Stimulated activated CD4-positive, alpha-beta T cell treated with anti-CD3 and anti-CD28 coated beads, Interleukin-4, amount 100 ng/mL, for 48 hours (primary cell): ENCODE data around the gene CCDC34.

ENCODE experiments used
- DNase-seq, 2 donors: peaks; one replicate each; pipeline ENCODE4 v3.0.0-alpha.2; 2020; ENCODE audit warnings: low read depth in 2 of 2

The CCDC34 gene

DNA sequence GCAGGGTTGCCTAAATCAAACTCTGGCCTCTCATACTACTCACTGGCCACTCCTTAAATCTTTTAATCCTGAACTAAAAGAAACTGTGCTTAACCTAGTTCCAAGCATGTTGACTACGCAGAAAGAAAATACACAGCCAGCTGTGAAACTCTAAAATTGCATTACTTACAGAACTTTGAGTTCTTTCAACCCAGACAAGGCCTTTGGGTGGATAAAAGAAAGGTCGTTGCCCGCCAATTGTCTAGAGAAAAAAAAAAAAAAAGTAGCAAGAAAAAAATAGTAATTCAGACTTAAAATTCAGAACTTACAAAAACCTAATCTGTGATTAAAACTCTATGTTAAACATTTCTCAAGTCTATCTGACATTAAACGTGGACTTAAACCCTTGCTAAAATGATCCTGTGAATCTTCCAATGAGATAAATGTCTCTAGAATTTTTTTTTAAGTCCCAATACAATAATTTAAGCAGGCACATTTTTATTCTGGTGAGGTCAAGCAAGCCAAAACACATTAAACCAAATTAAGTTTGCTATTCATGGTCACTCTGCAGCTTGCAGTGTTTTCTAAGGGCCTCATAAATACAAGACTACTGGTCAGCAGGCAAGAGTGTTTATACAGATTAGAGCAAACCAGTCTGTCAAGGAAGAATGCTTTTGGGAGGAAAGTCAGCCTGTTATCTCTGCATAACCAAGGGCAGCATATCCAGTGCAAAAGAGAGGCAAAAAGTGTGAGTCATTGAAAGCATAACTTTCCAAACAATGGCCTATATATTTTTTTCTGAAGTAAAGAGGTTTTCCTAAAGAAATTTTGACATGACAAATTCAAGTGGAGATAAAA lies 29.5 kb upstream of the CCDC34 start:
- no peak for DNase-seq

- no peak for DNase-seq
Measured at GRCh38 chr11:27391331-27392015, 28.5 kb upstream of the CCDC34 start.

GRCh38 chr11:27390318-27391295 lies 27.6 kb upstream of the CCDC34 start:
- no peak for DNase-seq

DNA sequence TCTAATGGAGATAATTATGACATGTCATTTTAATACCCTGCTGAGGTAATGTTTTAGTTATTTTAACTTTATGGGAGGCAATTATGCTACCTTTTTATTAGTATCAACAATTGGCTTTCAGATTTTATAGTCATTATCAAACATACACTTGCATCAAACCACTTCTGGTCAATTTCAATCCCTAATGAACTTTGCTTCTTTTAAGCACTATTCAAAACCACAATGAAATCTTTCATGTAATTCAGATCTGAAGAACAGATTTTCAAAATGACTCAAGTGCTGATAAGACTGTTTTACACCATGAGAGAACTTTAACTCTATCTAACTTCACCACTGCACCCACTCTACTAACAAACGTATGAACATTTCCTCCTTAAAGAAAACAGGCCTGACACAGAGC lies 25.9 kb upstream of the CCDC34 start:
- no peak for DNase-seq

- no peak for DNase-seq
Measured at GRCh38 chr11:27388001-27388400, 25.0 kb upstream of the CCDC34 start.

DNA sequence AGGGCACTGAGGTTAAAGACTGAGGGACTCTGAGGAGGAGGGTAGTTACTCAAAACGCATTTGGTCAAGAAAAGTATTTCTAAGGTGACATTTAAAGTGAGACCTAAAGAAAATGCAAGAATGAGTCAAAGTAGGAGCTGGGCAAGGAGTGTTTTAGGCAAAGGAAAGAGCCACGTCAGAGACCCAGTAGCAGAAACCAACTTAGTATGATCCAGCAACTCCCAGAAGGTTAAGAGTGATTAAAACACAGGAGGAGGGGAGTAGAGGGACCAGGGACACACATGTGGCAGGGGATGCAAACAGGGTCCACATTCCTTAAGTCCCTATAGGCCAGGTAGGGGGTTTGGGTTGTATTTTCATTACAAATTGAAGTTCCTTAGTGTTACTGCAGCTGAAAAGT lies 24.3 kb upstream of the CCDC34 start:
- no peak for DNase-seq

- no peak for DNase-seq
Measured at GRCh38 chr11:27386181-27386845, 23.3 kb upstream of the CCDC34 start.

DNA sequence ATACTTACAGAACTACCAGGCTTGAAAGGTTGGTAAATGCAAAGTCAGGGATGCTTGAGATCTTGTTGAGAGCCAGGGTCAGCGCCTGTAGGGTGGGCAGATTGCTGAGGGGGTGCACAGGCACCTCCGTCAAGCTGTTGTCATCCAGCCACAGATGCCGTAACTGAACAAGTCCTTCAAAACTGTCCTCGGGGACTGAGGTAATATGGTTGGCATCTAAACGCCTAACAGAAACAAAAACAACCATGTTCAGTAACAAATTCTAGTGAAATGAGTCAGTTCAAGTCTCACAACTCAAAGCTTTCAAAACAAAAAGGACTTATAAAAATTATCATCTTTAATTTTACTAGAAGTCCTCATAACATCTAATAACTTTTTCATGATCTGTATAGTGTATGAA lies 22.2 kb upstream of the CCDC34 start:
- no peak for DNase-seq

- DNase-seq = no peak
Measured at GRCh38 chr11:27384227-27384626, 21.2 kb upstream of the CCDC34 start.

DNA sequence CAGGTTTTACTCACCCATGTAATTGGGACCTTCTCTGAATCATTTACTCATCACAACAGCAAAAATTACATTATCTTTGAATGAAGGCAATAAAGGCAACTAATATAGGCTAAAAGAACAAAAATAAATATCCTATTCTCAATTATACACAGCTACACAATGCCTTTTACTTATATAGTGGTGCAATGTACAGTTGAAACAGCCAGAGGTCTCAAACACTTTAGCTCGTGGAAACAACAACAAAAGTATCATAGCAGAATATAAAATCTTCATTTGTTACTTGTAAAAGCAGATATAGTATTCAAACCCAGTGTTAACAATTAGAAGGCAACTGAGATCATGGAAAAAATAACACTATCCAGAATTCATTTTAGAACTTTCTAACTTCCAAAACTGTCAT lies 20.6 kb upstream of the CCDC34 start:
- no peak for DNase-seq

DNA sequence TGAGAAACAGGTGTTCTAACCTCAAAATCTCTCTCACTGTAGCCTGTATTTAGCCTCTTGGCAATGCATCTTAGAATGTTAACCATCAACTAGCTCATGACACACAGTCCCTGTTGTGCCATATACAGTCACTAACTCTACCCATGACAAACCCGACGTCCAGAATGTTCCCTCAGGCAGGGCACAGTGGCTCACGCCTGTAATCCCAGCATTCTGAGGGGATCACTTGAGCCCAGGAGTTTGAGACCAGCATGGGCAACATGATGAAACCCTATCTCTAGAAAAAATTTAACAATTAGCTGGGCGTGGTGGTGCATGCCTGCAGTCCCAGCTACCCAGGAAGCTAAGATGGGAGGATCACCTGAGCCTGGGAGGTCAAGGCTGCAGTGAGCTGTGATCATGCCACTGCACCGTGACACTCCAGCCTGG lies 18.2 kb upstream of the CCDC34 start:
- DNase-seq = no peak

- no peak for DNase-seq
Measured at GRCh38 chr11:27380771-27381170, 17.8 kb upstream of the CCDC34 start.

DNA sequence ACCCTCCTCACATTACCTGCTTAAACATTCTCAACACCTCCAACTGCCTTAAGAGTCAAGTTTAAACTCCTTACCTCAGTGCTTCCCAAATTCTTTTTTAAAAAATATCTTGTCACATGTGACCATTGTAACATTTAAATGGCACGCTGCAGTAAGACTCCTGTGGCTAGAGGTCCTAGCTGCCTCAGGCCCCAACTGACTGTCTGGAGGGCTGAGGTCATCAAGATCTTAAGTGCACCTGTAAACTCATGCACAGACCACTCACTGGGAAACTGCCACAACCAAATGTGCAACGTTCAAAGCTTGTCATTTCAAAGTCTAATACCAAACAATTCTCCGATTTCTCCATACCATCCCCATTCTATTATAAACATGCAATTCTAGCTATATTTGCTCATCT lies 16.4 kb upstream of the CCDC34 start:
- DNase-seq = no peak

DNA sequence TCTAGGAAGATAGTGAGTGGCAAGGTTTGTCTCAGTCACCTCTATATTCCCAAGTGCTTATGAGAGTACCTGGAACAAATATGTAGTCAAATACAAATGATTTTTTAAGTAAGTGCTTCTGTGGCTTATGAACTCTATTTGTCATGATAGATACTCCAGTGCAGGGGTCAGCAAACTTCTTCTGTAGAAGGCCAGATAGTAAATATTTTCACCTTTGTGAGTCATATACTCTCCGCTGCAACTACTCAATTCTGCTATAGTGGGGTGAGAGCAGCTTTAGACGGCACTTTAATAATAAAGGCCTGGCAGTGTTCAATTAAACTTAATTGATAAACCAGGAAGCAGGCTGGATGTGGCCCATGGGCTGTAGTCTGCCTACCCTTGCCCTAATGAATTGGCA lies 12.4 kb upstream of the CCDC34 start:
- no peak for DNase-seq

GRCh38 chr11:27373856-27374602 lies 11.0 kb upstream of the CCDC34 start:
- no peak for DNase-seq

DNA sequence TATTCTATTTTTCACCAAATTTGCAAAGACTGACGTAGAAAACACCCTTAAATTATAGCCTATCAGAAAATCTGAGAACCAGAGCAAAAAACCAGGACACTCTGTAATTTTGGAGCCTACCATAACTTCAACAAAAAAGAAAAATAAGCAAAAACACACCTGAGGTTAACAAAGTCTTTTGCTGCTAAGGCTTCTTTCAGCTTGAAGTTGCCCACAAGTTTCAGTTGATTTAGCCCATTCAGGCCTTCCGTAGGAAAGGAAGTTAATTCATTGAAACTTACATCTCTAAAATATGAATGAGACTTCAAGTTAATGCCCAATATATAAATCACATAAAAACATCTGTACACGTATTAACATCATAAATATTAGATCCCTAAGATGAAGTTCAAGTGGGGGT lies 10.4 kb upstream of the CCDC34 start:
- DNase-seq = no peak

GRCh38 chr11:27372164-27372563 lies 9.1 kb upstream of the CCDC34 start:
- no peak for DNase-seq

DNA sequence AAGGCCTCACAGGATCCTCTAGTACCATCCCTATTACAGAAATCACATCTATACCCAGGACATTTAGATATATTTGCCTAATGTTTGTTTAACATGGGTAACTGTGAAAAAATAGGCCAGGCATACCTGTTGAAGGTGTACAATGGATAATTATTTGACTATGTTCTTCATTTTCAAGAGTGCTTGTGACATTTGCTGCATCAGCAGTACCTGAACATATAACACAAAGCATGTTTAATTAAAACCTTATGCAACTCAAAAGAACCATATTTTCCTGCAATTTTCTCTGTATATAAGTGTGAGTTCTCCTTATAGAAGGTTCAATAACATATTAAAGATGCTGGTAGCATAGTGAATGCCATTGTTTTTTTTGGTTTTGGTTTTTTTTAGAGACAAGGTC lies 8.5 kb upstream of the CCDC34 start:
- DNase-seq = no peak

GRCh38 chr11:27370374-27370773 lies 7.4 kb upstream of the CCDC34 start:
- no peak for DNase-seq

DNA sequence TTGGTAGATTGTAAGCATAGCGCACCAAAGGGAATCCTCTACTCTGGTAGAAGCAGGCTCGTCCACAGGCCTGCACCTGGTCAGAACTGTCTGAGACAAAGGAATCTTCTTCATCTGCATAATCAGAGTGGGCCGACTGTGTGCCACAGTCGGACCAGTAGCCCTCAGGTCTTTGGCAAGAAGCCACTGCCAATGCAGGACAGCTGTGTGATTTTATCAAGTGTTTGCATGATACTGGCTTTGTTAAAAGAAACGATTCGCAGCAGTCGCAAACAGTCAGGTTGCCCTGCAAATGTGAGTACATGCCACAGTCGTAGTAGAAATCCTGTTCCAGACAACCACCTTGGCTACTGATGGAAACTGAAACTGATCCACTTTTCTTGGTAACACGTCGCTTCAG lies 4.9 kb upstream of the CCDC34 start:
- no peak for DNase-seq

DNA sequence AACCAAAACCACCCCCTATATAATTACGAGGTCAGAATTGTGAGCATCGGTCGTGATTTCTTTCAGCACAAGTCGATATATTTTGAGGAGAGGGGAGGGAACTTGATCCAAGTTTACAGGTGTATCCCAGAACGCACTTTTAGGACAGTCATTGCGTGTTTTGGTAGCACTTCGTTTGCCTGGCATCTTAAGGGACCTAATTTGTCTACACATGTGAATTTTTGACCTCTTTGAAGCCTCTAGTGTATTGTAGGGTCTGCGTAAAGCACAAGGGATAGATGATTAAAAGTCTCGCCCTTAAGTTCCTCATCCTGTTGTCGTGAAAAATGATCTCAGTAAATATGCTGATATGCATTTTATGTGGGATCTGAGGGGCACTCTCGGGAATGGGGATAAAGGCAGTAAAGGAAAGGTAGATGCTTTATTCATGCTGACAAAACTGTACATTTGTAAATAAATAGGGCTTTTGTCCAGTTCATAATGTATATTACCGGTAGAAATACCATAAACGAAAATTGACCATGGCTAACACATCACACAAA lies 632 bp upstream of the CCDC34 start:
- DNase-seq = no peak
